Tibial nerve (tissue), 4 donors: Measurements from ENCODE around the gene TMF1. TPM values are rescaled to one million over a fixed set of nuclear protein-coding genes. Genes with fewer than 3 reads are reported as not detected.

Experiments
- DNase-seq, 2 donors: peaks; one replicate each; pipeline ENCODE4 v3.0.0-alpha.2; 2019; ENCODE audit warnings: low spot score in 2 of 2
- H3K27ac ChIP-seq, 4 donors: fragments of 200-600 bp; sonication (generic) in 3 of 4; one replicate each; pipeline ENCODE4 v1.5.1; 2017 to 2019; ENCODE audit warnings: mild to moderate bottlenecking in 1 of 4
- H3K27me3 ChIP-seq, 2 donors: fragments of 200-600 bp; sonication (generic) in 1 of 2; one replicate each; pipeline versions ENCODE4 v1.5.1 to v1.6.0; 2017 to 2019
- H3K36me3 ChIP-seq, 3 donors: fragments of 200-600 bp; sonication (generic); one replicate each; pipeline ENCODE4 v1.5.1; 2018 to 2019
- H3K4me1 ChIP-seq, 4 donors: fragments of 200-600 bp; sonication (generic) in 3 of 4; one replicate each; pipeline ENCODE4 v1.5.1; 2017 to 2019
- H3K4me3 ChIP-seq, 4 donors: fragments of 200-600 bp; sonication (generic) in 3 of 4; one replicate each; pipeline ENCODE4 v1.5.1; 2017 to 2019; ENCODE audit warnings: mild to moderate bottlenecking in 1 of 4, moderate library complexity in 1 of 4
- H3K9me3 ChIP-seq, 4 donors: fragments of 200-600 bp; sonication (generic) in 3 of 4; one replicate each; pipeline ENCODE4 v1.5.1; 2017 to 2019
- EP300 ChIP-seq, 2 donors: sonication (generic); formaldehyde crosslinking; IDR thresholded peaks; one replicate each; pipeline ENCODE4 v1.6.1; 2017; ENCODE audit warnings: antibody characterized with exemption in 2 of 2, mild to moderate bottlenecking in 1 of 2
- POLR2A ChIP-seq, 2 donors: fragments of 450-650 bp; IDR thresholded peaks; one replicate each; pipeline ENCODE4 v1.6.1; 2017; ENCODE audit warnings: antibody characterized with exemption in 2 of 2, mild to moderate bottlenecking in 2 of 2, moderate library complexity in 2 of 2
- WGBS, 2 donors: methylation state at CpG; one replicate each; pipeline ENCODE4 v1.1.5; 2018; 5-methylcytosine and 5-hydroxymethylcytosine counted together
- total RNA-seq, 4 donors: library from RNA; depleted of rRNA; stranded (reverse); fragments of >200 nt; gene quantifications; one replicate each; pipeline ENCODE4 v1.1.0, GENCODE V29; 2016
- TF ChIP-seq, protein P1 (sequence below), 5 experiments: fragments of 200-600 bp in 3 of 5; fragments of 450-650 bp in 2 of 5; sonication (generic) in 3 of 5; IDR thresholded peaks; one replicate each; pipeline ENCODE4 v1.5.1; 2016 to 2019; ENCODE audit warnings: antibody characterized with exemption in 5 of 5, mild to moderate bottlenecking in 3 of 5, moderate library complexity in 2 of 5

TMF1 gene
- total RNA-seq, 4 donors from 2014 or later: 24.7 to 33.5 (median 33.0) TPM

DNA sequence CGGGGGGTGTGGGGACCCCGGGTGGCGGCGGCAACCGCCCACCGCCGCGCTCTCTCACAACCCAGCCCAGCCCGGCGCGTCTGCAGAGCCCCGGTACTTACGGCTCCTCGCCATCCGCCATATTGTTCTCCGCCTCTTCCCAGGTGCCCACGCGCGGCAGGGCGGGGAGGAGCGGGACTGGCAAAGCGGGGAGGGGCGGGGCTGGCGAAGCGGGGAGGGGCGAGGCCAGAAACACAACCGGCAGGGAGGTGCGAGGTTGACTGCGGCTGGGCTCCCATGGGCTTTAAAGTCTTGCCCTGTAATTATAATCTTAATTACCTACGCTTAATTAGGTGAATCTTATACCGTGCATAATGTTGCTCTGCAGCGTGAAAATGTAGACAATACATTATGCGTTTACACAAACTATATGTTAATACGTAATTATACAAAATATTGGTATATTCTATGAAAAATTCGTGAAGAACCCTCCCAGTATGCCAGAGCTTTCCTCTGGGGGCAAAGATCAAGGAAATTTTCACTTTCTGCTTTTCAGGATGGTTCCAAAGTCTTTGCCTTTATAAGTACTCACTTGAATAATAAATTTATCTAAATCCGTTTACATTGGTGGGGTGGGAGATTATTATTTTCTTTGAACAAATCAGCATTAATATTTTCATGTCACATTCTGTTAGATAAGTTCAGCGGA, 28.2 kb upstream of the TMF1 start, which contains the start of gene UBA3:
Gene UBA3, minus strand, starts transcription at position 133 of the 688 bp plus-strand sequence. Its CDS starts 12 bp downstream, at position 121.
- Histone ChIP-seq H3K4me1 (peaks cover 0 to 67% (median 52%) of the 10 kb centered on the region in 4 donors), H3K36me3 (peaks cover 0 to 14% (median 0%) of the 10 kb centered on the region in 3 donors), H3K4me3 (peak within 1 kb of the TSS; percentile 74 to 96 (median 83)), H3K27ac (peak within 1 kb of the TSS; percentile 76 to 97 (median 93)), H3K9me3 (no peaks in the 10 kb centered on the region), H3K27me3 (no peaks in the 10 kb centered on the region)
- TF ChIP-seq, protein P1, sequence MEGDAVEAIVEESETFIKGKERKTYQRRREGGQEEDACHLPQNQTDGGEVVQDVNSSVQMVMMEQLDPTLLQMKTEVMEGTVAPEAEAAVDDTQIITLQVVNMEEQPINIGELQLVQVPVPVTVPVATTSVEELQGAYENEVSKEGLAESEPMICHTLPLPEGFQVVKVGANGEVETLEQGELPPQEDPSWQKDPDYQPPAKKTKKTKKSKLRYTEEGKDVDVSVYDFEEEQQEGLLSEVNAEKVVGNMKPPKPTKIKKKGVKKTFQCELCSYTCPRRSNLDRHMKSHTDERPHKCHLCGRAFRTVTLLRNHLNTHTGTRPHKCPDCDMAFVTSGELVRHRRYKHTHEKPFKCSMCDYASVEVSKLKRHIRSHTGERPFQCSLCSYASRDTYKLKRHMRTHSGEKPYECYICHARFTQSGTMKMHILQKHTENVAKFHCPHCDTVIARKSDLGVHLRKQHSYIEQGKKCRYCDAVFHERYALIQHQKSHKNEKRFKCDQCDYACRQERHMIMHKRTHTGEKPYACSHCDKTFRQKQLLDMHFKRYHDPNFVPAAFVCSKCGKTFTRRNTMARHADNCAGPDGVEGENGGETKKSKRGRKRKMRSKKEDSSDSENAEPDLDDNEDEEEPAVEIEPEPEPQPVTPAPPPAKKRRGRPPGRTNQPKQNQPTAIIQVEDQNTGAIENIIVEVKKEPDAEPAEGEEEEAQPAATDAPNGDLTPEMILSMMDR (IDR thresholded peaks at IDR 0.05): no peak
- TF ChIP-seq EP300 (IDR thresholded peaks at IDR 0.05) (peak in 1 of 2 donors; percentile 85), POLR2A (IDR thresholded peaks at IDR 0.05) (peak in 1 of 2 donors; percentile 39)
- 4 to 5% methylated on average over 34 to 37 of the region's 37 CpGs for WGBS, 2 donors
- peak; percentile 88 to 91 for DNase-seq

DNA sequence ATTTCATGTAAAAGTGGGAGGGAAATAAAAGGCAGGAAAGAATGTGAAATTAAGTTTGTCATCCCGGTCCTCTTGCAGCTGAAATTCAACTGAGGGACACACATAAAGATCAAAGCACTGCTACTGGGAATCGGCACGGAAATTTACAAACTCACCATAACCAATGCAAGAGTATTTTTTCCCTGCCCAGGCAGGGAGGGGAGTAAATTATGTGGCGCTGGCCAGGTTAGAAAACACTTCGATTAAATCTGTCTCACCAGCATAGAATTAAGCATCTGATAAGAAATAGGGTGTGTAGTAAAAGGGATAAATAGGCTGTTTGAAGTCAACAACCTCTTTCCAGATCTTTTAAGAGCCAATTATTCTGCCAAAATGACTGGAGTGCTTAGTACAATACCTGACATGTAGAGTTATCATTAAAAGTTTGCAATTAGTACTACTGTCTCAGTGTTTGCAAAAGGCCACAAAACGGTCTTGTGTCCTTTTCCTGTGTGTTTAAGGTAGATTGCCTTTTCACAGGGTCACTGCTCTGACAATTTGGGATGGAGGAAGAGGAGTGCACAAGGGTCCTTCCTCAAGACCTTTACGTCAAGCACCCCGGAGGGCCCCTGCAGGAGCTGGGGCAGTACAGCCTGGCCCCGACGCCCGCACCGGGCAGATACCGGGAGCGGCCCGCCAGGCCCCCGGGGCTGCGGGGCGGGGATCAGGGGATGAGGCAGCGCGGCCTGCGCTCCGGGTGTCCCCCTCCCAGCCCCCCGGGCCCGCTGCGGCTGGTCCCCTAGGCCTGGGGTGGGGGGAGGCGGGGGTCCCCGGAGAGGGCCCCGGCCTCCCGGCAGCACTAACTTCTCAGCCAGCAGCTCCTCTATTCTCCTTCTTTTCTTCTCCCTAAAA, 27.4 kb upstream of the TMF1 start:
- no peak for DNase-seq
- 2 to 4% methylated on average over 22 to 26 of the region's 29 CpGs for WGBS, 2 donors
- H3K4me1 ChIP-seq: peaks cover 0 to 66% (median 51%) of the 10 kb centered on the region in 4 donors
- H3K4me3 ChIP-seq: peak overlapping the region; percentile 74 to 96 (median 83)
- H3K27me3 ChIP-seq: no peaks in the 10 kb centered on the region
- H3K9me3 ChIP-seq: no peaks in the 10 kb centered on the region
- TF ChIP-seq POLR2A (IDR thresholded peaks at IDR 0.05) (no peak), EP300 (IDR thresholded peaks at IDR 0.05) (no peak)
- TF ChIP-seq, protein P1 (IDR thresholded peaks at IDR 0.05): no peak
- H3K27ac ChIP-seq: peak overlapping the region; percentile 76 to 97 (median 93)
- peaks cover 0 to 20% (median 0%) of the 10 kb centered on the region in 3 donors for H3K36me3 ChIP-seq

DNA sequence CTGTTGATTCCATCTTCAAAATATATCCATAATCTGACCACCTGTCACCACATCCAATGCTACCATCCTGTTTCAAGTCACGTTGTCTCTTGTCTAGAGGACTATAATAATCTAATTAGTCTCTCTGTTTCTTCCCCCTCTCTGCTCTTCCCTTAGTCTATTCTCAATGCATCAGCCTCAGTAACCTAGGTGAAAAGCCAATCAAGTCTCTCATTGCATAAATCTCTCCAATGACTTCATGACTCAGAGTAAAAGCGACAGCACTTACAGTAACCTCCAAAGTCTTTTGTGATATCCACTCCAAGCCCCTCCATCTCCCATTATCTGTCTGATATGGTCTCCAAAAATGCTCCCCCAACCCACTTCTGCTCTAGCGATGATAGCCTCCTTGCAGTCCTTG, 20.8 kb upstream of the TMF1 start:
- Histone ChIP-seq H3K4me3 (no peak overlapping the region), H3K4me1 (peaks cover 0 to 15% (median 2%) of the 10 kb centered on the region in 4 donors), H3K36me3 (peaks cover 0 to 59% (median 0%) of the 10 kb centered on the region in 3 donors), H3K27me3 (no peaks in the 10 kb centered on the region), H3K27ac (no peak overlapping the region), H3K9me3 (no peaks in the 10 kb centered on the region)
- WGBS, 2 donors: 94 to 95% methylated on average over 3 of the region's 3 CpGs
- TF ChIP-seq POLR2A (IDR thresholded peaks at IDR 0.05) (no peak), EP300 (IDR thresholded peaks at IDR 0.05) (no peak)
- TF ChIP-seq, protein P1 (IDR thresholded peaks at IDR 0.05): no peak
- DNase-seq: no peak

DNA sequence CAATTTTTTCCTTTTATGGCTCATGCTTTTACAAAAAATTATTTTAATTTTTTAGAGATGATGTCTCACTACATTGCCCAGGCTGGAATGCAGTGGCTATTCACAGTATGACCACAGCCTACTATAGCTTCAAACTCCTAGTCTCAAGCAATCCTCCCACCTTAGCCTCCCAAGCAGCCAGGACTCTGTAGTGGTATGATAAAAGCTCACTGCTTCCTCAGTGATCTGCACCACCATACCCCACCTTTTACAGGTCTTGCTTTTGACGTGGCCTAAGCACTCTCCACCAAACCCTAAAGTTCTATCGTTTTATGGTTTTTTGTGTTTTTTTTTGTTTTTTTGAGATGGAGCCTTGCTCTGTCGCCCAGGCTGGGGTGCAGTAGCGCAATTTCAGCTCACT, 14.0 kb upstream of the TMF1 start:
- 63 to 67% methylated on average over 4 of the region's 4 CpGs for WGBS, 2 donors
- DNase-seq: no peak
- Histone ChIP-seq H3K27ac (no peak overlapping the region), H3K36me3 (peaks cover 3 to 60% (median 17%) of the 10 kb centered on the region in 3 donors), H3K4me1 (no peaks in the 10 kb centered on the region), H3K4me3 (no peak overlapping the region), H3K27me3 (no peaks in the 10 kb centered on the region), H3K9me3 (no peaks in the 10 kb centered on the region)
- TF ChIP-seq, protein P1 (IDR thresholded peaks at IDR 0.05): no peak
- TF ChIP-seq EP300 (IDR thresholded peaks at IDR 0.05): no peak
- no peak for TF ChIP-seq POLR2A (IDR thresholded peaks at IDR 0.05)
